OCI-LY7 (cell line): ENCODE measurements around the gene SMG9.

Experiments used
- CTCF ChIP-seq: fragments of 200-600 bp; sonication (generic); conservative IDR thresholded peaks from 2 replicates; pipeline ENCODE4 v1.5.1; 2014; ENCODE audit warnings: mild to moderate bottlenecking, antibody characterized with exemption, low read length, moderate library complexity, mixed read lengths
- EZH2phosphoT487 ChIP-seq: fragments of 200-600 bp; sonication (generic); IDR thresholded peaks from 2 replicates; pipeline ENCODE4 v1.6.1; 2018; ENCODE audit warnings: low read depth, borderline replicate concordance, mild to moderate bottlenecking, mixed run types, antibody characterized with exemption, low read length, moderate library complexity, mixed read lengths

GRCh38 chr19:43798026-43798545, 43.3 kb upstream of the SMG9 start:
- TF ChIP-seq CTCF (no peak), EZH2phosphoT487 (no peak)
